SK-N-SH (cell line): ENCODE results near the gene DNAJB1. TPM values are rescaled to one million over a fixed set of nuclear protein-coding genes. Genes with fewer than 3 reads are reported as not detected.
A peak's percentile ranks its signal among the peaks of the same experiment; 100 is the strongest.

Experiments used
- CTCF ChIA-PET: fragments of 300-600, 350-600 bp; formaldehyde crosslinking; extraction: SDS; loops from one replicate; lab custom pipeline; 2021; lab: Yijun Ruan, JAX
- POLR2A ChIA-PET: fragments of 350-600 bp; sonication (Branson Sonifier 250); formaldehyde crosslinking; extraction: SDS; loops from one replicate; lab custom pipeline; 2020; ENCODE audit warnings: antibody characterized with exemption, inconsistent platforms; lab: Yijun Ruan, JAX
- DNase-seq: peaks from one replicate; pipeline ENCODE4 v3.0.0; 2012
- H2AFZ ChIP-seq: fragments of 200-600 bp; sonication (generic); 2 replicates; pipeline ENCODE4 v1.8.1; 2016; ENCODE audit warnings: antibody characterized with exemption, mild to moderate bottlenecking, low read depth
- H3F3A ChIP-seq: fragments of 200-600 bp; sonication (generic); replicated peaks from 2 replicates; pipeline ENCODE3; 2016; ENCODE audit warnings: antibody characterized with exemption, mild to moderate bottlenecking; ENCODE audit not compliant: insufficient read depth
- H3K27ac ChIP-seq, 2 experiments: fragments of 200-500 bp in 1 of 2; fragments of 200-600 bp in 1 of 2; sonication (Bioruptor generic) in 1 of 2; sonication (generic), shearing (Covaris generic) in 1 of 2; 2 replicates each; pipeline versions ENCODE4 v1.5.1 to v1.6.1; 2014 to 2016; ENCODE audit warnings: low read depth in 2 of 2, inconsistent platforms in 1 of 2, low read length in 1 of 2, mild to moderate bottlenecking in 1 of 2, mixed read lengths in 1 of 2
- H3K27me3 ChIP-seq: fragments of 200-600 bp; sonication (generic), shearing (Covaris generic); 2 replicates; pipeline ENCODE4 v1.6.1; 2016; ENCODE audit warnings: mixed run types; ENCODE audit not compliant: insufficient read depth
- H3K36me3 ChIP-seq, 2 experiments: fragments of 200-500 bp in 1 of 2; fragments of 200-600 bp in 1 of 2; sonication (Bioruptor generic) in 1 of 2; sonication (generic) in 1 of 2; replicated peaks in 1 of 2; 2 replicates each; pipeline versions ENCODE3 to v1.5.1; 2014 to 2016; ENCODE audit warnings: low read length in 1 of 2, mild to moderate bottlenecking in 1 of 2; ENCODE audit not compliant: insufficient read depth in 2 of 2, control insufficient read depth in 1 of 2
- H3K4me1 ChIP-seq, 2 experiments: fragments of 200-500 bp in 1 of 2; fragments of 200-600 bp in 1 of 2; sonication (Bioruptor generic) in 1 of 2; sonication (generic), shearing (Covaris generic) in 1 of 2; 2 replicates each; pipeline versions ENCODE4 v1.5.1 to v1.6.1; 2014 to 2016; ENCODE audit warnings: low read depth in 1 of 2, low read length in 1 of 2, mixed run types in 1 of 2; ENCODE audit not compliant: insufficient read depth in 2 of 2, control insufficient read depth in 1 of 2
- H3K4me2 ChIP-seq: fragments of 200-600 bp; sonication (generic), shearing (Covaris generic); 2 replicates; pipeline ENCODE4 v1.6.1; 2017; ENCODE audit warnings: mixed run types
- H3K4me3 ChIP-seq, 2 experiments: fragments of 200-500 bp in 1 of 2; fragments of 200-600 bp in 1 of 2; sonication (Bioruptor generic) in 1 of 2; sonication (generic), shearing (Covaris generic) in 1 of 2; 2 replicates each; pipeline versions ENCODE4 v1.5.1 to v1.8.1; 2014 to 2016; ENCODE audit warnings: low read depth in 2 of 2, inconsistent platforms in 1 of 2, low read length in 1 of 2, mild to moderate bottlenecking in 1 of 2, mixed read lengths in 1 of 2, moderate library complexity in 1 of 2
- H3K79me2 ChIP-seq: fragments of 200-600 bp; sonication (generic); 2 replicates; pipeline ENCODE4 v1.8.1; 2017; ENCODE audit warnings: mild to moderate bottlenecking; ENCODE audit not compliant: insufficient read depth
- H3K9ac ChIP-seq: fragments of 200-600 bp; sonication (generic); 2 replicates; pipeline ENCODE4 v1.6.1; 2017; ENCODE audit warnings: mixed run types
- H3K9me2 ChIP-seq: fragments of 200-600 bp; sonication (generic); 2 replicates; pipeline ENCODE4 v1.6.1; 2017; ENCODE audit warnings: mixed run types
- H3K9me3 ChIP-seq: fragments of 200-600 bp; sonication (generic); 2 replicates; pipeline ENCODE4 v1.6.1; 2017; ENCODE audit warnings: mixed run types, mild to moderate bottlenecking, moderate library complexity
- H4K20me1 ChIP-seq: fragments of 200-600 bp; sonication (generic); 2 replicates; pipeline ENCODE4 v1.6.1; 2017; ENCODE audit warnings: mild to moderate bottlenecking, mixed run types; ENCODE audit not compliant: insufficient read depth
- CHD2 ChIP-seq: fragments of 150-350 bp; IDR thresholded peaks from 2 replicates; pipeline ENCODE4 v1.6.1; 2018; ENCODE audit warnings: low read length; ENCODE audit not compliant: partially characterized antibody
- CTCF ChIP-seq: fragments of 200-600 bp; sonication (generic); IDR thresholded peaks from 2 replicates; pipeline ENCODE4 v1.6.1; 2017; ENCODE audit warnings: antibody characterized with exemption, mild to moderate bottlenecking, moderate library complexity
- ELF1 ChIP-seq: IDR thresholded peaks from 2 replicates; pipeline ENCODE4 v1.4.0; 2012
- EP300 ChIP-seq, 2 experiments: IDR thresholded peaks; 2 replicates each; pipeline versions ENCODE4 v1.4.0 to v1.6.1; 2012; ENCODE audit warnings: borderline replicate concordance in 1 of 2, low read depth in 1 of 2, low read length in 1 of 2
- EZH2phosphoT487 ChIP-seq: fragments of 200-600 bp; sonication (generic); IDR thresholded peaks from 2 replicates; pipeline ENCODE4 v1.6.1; 2017; ENCODE audit warnings: low read depth, mixed run types, mild to moderate bottlenecking, antibody characterized with exemption, moderate library complexity, borderline replicate concordance
- FOSL2 ChIP-seq: IDR thresholded peaks from 2 replicates; pipeline ENCODE4 v1.4.0; 2012; ENCODE audit warnings: low read depth, mild to moderate bottlenecking, moderate library complexity, borderline replicate concordance
- FOXM1 ChIP-seq: IDR thresholded peaks from 2 replicates; pipeline ENCODE4 v1.4.0; 2012; ENCODE audit warnings: low read depth, mild to moderate bottlenecking
- GABPA ChIP-seq: IDR thresholded peaks from 2 replicates; pipeline ENCODE4 v1.4.0; 2012; ENCODE audit warnings: low read depth, mild to moderate bottlenecking
- GATA2 ChIP-seq: sonication (generic); formaldehyde crosslinking; IDR thresholded peaks from 2 replicates; pipeline ENCODE4 v1.5.0; 2020; ENCODE audit warnings: mild to moderate bottlenecking, missing genetic modification reagents
- IRF3 ChIP-seq: fragments of 150-350 bp; IDR thresholded peaks from 2 replicates; pipeline ENCODE4 v1.6.1; 2016; ENCODE audit warnings: mild to moderate bottlenecking, low read depth, low read length
- JUND ChIP-seq: IDR thresholded peaks from 2 replicates; pipeline ENCODE4 v1.4.0; 2012
- MXI1 ChIP-seq: IDR thresholded peaks from 2 replicates; pipeline ENCODE4 v1.6.1; 2012; ENCODE audit warnings: mild to moderate bottlenecking, low read depth, low read length, improper control_type of control experiment
- NFIC ChIP-seq: IDR thresholded peaks from 2 replicates; pipeline ENCODE4 v1.4.0; 2012; ENCODE audit warnings: borderline replicate concordance
- NRF1 ChIP-seq: IDR thresholded peaks from 2 replicates; pipeline ENCODE4 v1.6.1; 2012; ENCODE audit warnings: low read depth, mild to moderate bottlenecking, low read length
- PBX3 ChIP-seq: IDR thresholded peaks from 2 replicates; pipeline ENCODE4; 2012
- RAD21 ChIP-seq: IDR thresholded peaks from 2 replicates; pipeline ENCODE4 v1.6.1; 2012; ENCODE audit warnings: mild to moderate bottlenecking, low read length
- RCOR1 ChIP-seq: fragments of 150-350 bp; IDR thresholded peaks from 2 replicates; pipeline ENCODE4 v1.6.1; 2017; ENCODE audit warnings: antibody characterized with exemption, low read length
- RFX5 ChIP-seq: IDR thresholded peaks from 2 replicates; pipeline ENCODE4 v1.6.1; 2012; ENCODE audit warnings: mild to moderate bottlenecking, improper control_type of control experiment, low read length
- RXRA ChIP-seq: IDR thresholded peaks from 2 replicates; pipeline ENCODE4 v1.4.0; 2012; ENCODE audit warnings: low read depth, mild to moderate bottlenecking, borderline replicate concordance
- SIN3A ChIP-seq: IDR thresholded peaks from 2 replicates; pipeline ENCODE4 v1.6.1; 2012; ENCODE audit warnings: low read depth, mild to moderate bottlenecking, low read length, moderate library complexity, borderline replicate concordance
- SMC3 ChIP-seq: IDR thresholded peaks from 2 replicates; pipeline ENCODE4 v1.6.1; 2012; ENCODE audit warnings: low read depth, low read length, improper control_type of control experiment
- TCF12 ChIP-seq: IDR thresholded peaks from 2 replicates; pipeline ENCODE4 v1.4.0; 2012
- TEAD4 ChIP-seq: IDR thresholded peaks from 2 replicates; pipeline ENCODE4 v1.4.0; 2012; ENCODE audit warnings: mild to moderate bottlenecking, borderline replicate concordance; ENCODE audit not compliant: insufficient read depth
- USF1 ChIP-seq: IDR thresholded peaks from 2 replicates; pipeline ENCODE4 v1.4.0; 2012; ENCODE audit warnings: low read depth, borderline replicate concordance
- USF2 ChIP-seq: fragments of 150-350 bp; IDR thresholded peaks from 2 replicates; pipeline ENCODE4 v1.6.1; 2017; ENCODE audit warnings: antibody characterized with exemption, low read length, low read depth, borderline replicate concordance
- WGBS: methylation state at CpG from one replicate; pipeline ENCODE4 v1.1.6; 2017; ENCODE audit warnings: low lambda C conversion rate; 5-methylcytosine and 5-hydroxymethylcytosine counted together
- polyA plus RNA-seq, 3 experiments: library from polyadenylated mRNA; depleted of rRNA; stranded (reverse); fragments of >200 nt; gene quantifications; 2 replicates each; pipeline ENCODE4 v1.2.3, GENCODE V29; 2012

DNAJB1 gene
- polyA plus RNA-seq, 1 of the 3 experiments (the other 2 are of a cell fraction): 103 TPM

- H3K9me2 ChIP-seq: no peaks in the 10 kb centered on the region
- no peak overlapping the region for H2AFZ ChIP-seq
- peak overlapping the region in 1 of 2 experiments; percentile 80; a peak in 2 of 4 replicates for H3K27ac ChIP-seq
- peak overlapping the region; percentile 45; the same call in 1 of the 2 replicates for H3K9ac ChIP-seq
- H3K4me2 ChIP-seq: peak overlapping the region; percentile 31; the same call in 1 of the 2 replicates
- DNase-seq: no peak
- H3K36me3 ChIP-seq: peaks cover 14 to 18% of the 10 kb centered on the region in 2 experiments
- POLR2A ChIA-PET: interaction anchor here (1.6 kb wide), 1 partner anchor 8 kb away, joined by 6 read pairs; the partner anchor contains the start of gene DNAJB1
- peaks cover 5 to 14% of the 10 kb centered on the region in 2 experiments; a peak in 2 of 4 replicates for H3K4me1 ChIP-seq
- 64% methylated on average over 22 of the region's 22 CpGs for WGBS
- no peak for TF ChIP-seq GATA2 (CRISPR knock-in tag)
- TF ChIP-seq GABPA: no peak
- no peak for TF ChIP-seq CTCF
- no peak for TF ChIP-seq EZH2phosphoT487
- no peak for TF ChIP-seq RFX5
- TF ChIP-seq CHD2: no peak
- no peak for TF ChIP-seq USF1
- TF ChIP-seq EP300 (IDR thresholded peaks at IDR 0.05; ENCODE audit: borderline replicate concordance in 1 of 2, low read depth in 1 of 2, low read length in 1 of 2): no peak
- TF ChIP-seq TEAD4: no peak
- TF ChIP-seq ELF1: no peak
- TF ChIP-seq SMC3: no peak
- peak; percentile 14; the same call in 1 of the 2 replicates for TF ChIP-seq NFIC
- no peak for TF ChIP-seq NRF1
- peak; percentile 47 for TF ChIP-seq JUND
- TF ChIP-seq MXI1: no peak
- TF ChIP-seq PBX3: 0 out of 2 replicates have a peak, but pooled peaks have one; percentile 25
- peak; percentile 71 for TF ChIP-seq FOSL2
- TF ChIP-seq RXRA: peak; percentile 57; the same call in 1 of the 2 replicates
- TF ChIP-seq RCOR1: no peak
- no peak for TF ChIP-seq IRF3
- no peak for TF ChIP-seq FOXM1
- TF ChIP-seq SIN3A: no peak
- no peak for TF ChIP-seq USF2
- no peak for TF ChIP-seq RAD21
- no peak for TF ChIP-seq TCF12
- H3K9me3 ChIP-seq: no peaks in the 10 kb centered on the region
- CTCF ChIA-PET: interaction anchor here (1.9 kb wide), 1 partner anchor 27 kb away, joined by 4 read pairs; no protein-coding TSS in a partner anchor
- peaks cover 15% of the 10 kb centered on the region for H4K20me1 ChIP-seq
- H3K79me2 ChIP-seq: peaks cover 18% of the 10 kb centered on the region
- no peak overlapping the region for H3K4me3 ChIP-seq
- no peaks in the 10 kb centered on the region for H3K27me3 ChIP-seq
- peaks cover 52% of the 10 kb centered on the region for H3F3A ChIP-seq
Observed at GRCh38 chr19:14510311-14511228, 7.6 kb downstream of the DNAJB1 start.
